Stomach (tissue), 4 donors: ENCODE measurements around the gene VAMP3.

Experiments
- CTCF ChIP-seq, 7 experiments: fragments of 450-650 bp in 4 of 7; fragments of 200-600 bp in 3 of 7; sonication (generic) in 3 of 7; IDR thresholded peaks; one replicate each; pipeline ENCODE4 v1.5.1; 2016 to 2019; ENCODE audit warnings: antibody characterized with exemption in 7 of 7, control low read depth in 2 of 7, mild to moderate bottlenecking in 1 of 7
- EP300 ChIP-seq: sonication (generic); formaldehyde crosslinking; IDR thresholded peaks from one replicate; pipeline ENCODE4 v1.6.1; 2017; ENCODE audit warnings: antibody characterized with exemption

- TF ChIP-seq CTCF (IDR thresholded peaks at IDR 0.05) (no peak), EP300 (no peak)
Observed at GRCh38 chr1:7780976-7781375, 9.9 kb downstream of the VAMP3 start.
